SKM-1 treated with dmso at 0.1 percent for 144 hours (cell line): ENCODE measurements around the gene MYL7.
"Not testable (repeated sequence)": the region's sequence is repeated elsewhere in the genome, so short reads cannot be mapped to it uniquely, and the experiment has no call there.

ENCODE experiments used
- DNase-seq: peaks from one replicate; lab custom pipeline; 2025; ENCODE audit not compliant: unreplicated experiment; lab: John Stamatoyannopoulos, UW

The MYL7 gene

GRCh38 chr7:44133295-44133694, 7.8 kb downstream of the MYL7 start:
- DNase-seq, result no peak

DNA sequence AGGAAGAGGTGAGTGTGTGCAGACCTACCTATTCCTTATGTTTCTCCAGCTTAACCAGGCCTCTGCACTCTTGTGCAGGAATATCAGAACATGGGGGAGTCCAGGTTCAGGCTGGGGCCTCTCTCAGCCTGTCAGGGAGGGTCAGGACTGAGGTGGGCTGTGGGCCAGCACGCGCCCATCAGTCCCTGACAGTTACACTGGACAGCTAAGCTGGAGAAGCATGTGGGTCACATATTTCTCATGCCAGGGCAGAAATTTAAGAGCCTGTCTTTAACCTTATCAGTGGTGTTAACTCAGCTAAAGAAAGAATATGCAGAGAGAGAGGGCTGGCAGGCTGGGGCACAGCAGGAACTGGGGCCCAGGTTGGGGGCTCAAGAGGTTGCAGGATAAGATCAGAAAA, 9.1 kb downstream of the MYL7 start:
- no peak for DNase-seq

- no peak for DNase-seq
Observed at GRCh38 chr7:44131173-44132029, 9.7 kb downstream of the MYL7 start.

DNA sequence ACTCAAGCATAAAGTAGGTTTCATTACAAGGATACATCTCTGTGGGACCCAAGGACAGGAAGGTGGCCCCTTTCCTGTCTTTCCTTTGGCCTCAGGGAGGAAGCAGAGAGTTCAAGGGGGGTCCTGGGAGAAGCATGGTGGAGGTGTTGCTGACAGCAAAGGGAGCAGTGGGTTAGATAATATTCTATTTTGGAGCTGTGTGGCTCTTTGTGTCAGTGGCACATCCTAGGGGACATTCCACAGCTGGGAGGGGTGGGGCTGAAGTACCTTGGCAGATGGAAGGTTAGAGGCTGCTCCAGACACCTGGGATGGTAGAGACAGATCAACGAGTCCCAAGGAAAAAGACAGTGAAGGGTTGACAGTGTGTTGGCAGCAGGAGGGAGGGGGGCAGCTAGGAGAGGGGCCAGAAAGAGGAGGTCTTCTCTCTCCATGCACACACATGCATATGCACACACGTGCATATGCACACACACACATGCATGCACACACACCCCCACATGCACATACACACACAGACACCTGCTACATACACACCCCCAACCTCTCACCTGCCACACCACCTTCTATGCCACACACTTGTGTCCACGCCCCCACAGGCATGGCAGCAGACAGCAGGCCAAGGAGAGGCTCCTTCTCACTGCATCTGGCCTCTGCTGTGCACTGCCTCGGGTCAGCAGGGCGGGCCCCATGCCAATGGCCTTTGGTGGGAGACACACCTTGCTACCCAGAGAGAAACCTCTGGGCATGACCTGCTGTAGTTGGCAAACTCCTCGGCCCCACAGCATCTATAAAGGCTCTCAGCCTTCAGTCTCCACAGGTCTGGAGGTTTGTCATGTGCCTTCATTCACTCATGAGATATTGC, 12.2 kb downstream of the MYL7 start:
- no peak for DNase-seq

- no peak for DNase-seq
Observed at GRCh38 chr7:44127161-44127560, 14.0 kb downstream of the MYL7 start.

DNA sequence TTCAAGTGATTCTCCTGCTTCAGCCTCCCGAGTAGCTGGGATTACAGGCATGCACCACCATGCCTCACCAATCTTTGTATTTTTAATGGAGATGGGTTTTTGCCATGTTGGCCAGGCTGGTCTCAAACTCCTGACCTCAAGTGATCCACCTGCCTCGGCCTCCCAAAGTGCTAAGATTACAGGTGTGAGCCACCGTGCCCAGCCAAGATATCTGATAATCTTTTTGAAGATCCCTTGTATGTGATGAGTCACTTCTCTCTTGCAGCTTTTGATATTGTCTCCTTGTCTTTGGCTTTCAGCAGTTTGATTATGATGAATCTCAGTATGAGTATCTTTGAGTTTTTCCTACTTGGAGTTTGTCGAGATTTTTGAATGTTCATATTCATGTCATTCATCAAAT, 14.6 kb downstream of the MYL7 start:
- not testable (repeated sequence) for DNase-seq

- DNase-seq, result no peak
Observed at GRCh38 chr7:44124822-44125202, 16.3 kb downstream of the MYL7 start.

DNA sequence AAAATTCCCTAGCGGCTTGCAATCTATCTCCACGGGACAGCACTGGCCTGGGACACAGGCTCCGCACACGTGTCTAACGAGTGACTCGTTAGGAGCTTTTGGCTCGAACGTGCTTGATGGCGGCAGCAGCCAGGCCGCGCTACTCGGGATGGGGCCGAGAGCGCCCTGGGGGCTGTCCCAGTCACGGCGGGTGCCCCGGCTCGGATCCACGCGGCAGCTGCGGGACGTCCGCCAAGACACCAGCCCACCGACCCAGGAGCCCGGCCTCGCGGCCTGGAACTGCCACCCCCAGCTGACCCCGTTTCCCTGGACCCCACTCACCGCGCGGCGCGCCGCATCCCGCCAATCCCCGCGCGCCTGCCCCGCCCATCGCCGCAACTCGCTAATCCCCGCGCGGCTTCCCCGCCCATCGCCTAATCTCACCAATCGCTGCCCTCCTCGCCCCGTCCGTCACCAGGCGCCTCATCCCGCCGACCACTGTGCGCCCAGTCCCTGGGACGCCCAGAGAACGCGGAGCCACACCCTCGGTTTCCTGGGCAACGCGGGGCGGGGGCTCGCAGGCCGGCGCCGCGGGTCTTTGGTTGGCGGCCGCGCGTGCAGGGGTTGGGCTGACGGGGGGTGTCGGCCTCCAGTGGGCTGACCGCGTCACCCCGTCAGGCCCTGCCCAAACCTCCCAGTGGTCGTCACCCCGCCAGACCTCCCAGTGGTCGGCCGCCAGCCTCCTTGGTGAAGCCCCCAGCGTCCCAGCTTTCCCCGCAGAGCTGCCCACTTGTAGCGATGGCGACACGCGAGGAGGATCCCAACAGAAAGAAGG, 17.7 kb downstream of the MYL7 start, which contains the start of gene POLD2:
POLD2 (minus strand) TSS at position 359 of the 814 bp plus-strand sequence. CDS start 1,495 bp downstream, outside the sequence.
- DNase-seq, result peak; percentile 93

DNA sequence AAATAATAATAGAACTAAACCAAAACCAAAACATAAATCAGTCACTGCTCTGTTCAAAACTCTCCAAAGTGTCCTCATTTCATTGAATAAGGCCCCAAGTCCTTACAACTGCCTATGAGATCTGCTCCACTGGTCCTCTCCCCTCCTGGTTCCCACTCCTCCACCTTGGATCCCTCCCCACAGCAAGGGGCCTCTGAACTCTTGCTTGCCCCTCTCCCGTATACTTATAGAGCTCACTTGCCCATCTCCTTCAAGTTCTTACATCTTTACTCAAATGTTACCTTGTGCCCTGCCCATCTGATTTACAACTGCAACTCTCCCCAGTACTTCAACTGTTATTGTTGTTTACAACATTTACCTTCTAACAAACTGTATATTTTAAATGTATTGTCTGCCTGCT, 18.6 kb downstream of the MYL7 start:
- no peak for DNase-seq

GRCh38 chr7:44121761-44122420, 19.2 kb downstream of the MYL7 start:
- DNase-seq, result no peak

- no peak for DNase-seq
Observed at GRCh38 chr7:44120395-44120794, 20.7 kb downstream of the MYL7 start.

DNA sequence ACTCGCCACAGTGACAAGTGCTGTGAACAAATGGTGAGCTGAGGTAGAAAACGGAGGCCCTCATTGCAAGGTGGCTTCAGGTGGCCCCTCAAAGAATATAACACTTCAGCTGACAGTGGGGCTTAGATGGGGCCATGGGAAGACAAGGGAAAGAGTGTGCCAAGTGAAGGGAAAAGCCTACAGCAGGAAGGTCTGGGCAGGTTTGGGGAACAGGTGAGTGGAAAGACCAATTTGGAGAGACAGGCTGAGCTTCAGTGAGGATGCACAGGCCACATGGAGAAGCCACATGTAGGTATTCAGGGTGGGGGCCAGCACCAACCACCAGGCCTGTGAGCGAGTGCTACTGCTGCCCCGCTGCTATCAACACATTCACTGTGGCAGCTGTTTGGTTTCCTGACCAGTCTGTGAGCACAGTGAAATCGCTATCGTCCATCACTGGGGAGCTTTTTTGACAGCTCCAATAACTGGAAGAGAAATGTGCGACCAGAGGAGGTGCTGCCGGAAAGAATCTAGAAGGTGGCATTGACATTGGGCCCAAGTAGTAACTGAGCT, 21.2 kb downstream of the MYL7 start:
- no peak for DNase-seq

DNA sequence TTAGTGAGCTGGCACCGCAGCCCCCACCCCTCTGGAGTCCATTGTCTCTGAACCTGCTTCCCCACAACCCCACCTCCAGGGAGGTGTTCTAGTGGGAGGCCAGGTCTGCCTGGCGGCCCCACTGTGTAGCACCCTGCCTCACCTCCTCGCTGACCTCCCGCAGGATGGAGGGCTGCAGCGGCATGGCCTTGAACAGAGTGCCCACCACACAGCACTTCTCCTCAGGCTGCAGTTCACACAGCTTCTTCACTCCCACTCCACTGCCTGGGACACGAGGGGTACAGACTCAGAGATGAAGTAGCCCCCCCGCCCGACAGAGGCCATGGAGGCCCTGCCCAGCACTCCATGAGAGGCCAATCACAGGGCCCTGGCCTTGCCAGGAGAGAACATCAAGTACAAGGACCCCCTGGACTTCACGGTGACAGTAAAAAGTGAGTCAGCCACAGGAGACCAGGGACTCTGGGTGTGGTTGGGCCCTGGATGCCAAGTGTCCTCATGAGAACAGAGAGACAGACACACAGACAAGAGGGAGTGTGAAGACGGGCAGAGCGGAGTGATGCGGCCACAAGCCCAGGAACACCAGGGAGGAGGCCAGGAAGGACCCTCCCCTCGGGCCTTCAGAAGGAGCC, 23.2 kb downstream of the MYL7 start:
- DNase-seq, result no peak

GRCh38 chr7:44116789-44117666, 24.1 kb downstream of the MYL7 start:
- no peak for DNase-seq

DNA sequence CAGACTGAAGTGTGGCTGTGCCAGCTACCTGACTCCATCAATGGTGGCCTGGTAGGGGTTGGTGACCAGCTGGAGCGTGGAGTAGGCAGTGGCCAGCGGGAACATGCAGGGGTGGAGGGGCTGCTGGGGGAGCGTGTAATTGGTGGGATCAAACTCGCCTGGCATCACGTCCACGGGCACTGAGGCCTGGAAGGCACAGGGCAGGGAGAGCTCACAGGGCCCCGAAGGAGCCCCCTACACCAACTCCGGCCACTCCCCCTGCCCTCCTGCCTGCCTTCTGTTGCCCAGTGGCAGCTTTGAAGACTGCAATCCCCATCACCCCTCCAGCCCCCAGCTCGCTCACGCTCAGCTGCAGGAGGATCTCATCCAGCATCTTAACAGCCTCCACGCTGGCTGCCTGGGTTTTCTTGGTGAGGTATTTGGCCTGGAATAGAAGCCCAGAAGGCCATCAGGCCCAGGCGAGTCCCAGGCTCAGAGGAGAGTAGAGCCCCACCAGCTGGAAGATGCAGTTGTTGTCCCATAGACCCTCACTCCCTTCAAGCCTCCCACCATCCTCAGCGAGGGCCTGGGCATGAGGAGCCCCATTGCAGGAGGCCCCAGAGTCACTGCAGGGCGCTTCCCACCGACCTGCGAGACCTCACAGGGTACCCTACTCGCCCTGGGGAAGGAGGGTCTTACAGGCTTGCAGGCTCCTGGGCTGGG, 24.9 kb downstream of the MYL7 start:
- DNase-seq, result no peak

DNA sequence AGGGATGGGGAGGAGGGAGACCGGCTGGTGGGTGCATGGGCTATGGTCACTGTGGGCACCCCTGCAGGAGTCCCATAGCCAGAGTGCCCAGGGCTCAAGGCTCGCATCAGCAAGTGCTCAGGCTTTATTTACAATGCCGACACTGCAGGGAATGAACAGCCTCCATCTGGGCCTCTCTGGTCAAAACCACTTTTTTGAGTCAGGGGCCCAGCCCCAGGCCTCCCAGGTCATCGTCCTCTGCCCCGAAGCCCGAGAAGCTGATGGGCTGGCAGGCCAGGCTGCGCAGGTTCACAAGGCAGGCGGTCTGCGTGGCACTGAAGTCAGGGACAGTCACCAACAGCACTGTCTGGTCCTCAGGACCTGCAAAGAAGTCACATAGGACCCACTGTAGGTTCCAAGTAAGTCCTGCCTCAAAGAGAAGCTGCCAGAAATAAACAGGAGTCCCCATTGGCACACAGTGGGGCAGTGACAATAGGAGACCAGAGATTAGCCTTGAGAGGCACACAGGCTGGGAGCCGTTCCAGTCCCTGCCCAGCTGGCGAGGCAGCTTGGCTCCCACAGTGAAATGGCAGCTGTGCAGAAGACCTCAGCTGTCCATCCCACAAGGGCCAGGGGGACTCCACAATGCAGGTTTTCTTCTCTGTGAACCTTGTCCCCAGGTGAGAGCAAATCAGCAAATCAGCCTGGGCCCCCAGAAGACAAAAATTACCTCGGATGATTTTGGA, 26.4 kb downstream of the MYL7 start:
- DNase-seq, result no peak

DNA sequence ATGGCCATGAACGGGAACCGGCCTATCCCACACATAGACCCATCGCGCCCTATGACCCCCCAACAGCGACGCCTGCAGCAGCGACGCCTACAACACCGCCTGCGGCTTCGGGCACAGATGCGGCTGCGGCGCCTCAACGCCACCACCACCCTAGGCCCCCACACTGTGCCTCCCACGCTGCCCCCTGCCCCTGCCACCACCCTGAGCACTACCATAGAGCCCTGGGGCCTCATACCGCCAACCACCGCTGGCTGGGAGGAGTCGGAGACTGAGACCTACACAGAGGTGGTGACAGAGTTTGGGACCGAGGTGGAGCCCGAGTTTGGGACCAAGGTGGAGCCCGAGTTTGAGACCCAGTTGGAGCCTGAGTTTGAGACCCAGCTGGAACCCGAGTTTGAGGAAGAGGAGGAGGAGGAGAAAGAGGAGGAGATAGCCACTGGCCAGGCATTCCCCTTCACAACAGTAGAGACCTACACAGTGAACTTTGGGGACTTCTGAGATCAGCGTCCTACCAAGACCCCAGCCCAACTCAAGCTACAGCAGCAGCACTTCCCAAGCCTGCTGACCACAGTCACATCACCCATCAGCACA, 27.3 kb downstream of the MYL7 start:
- DNase-seq, result no peak
